ENCODE results near the gene EIF2B2.
"Not testable (repeated sequence)": the region's sequence is repeated elsewhere in the genome, so short reads cannot be mapped to it uniquely, and the experiment has no call there.

Gene EIF2B2

GRCh38 chr14:74988993-74989392 lies 13.7 kb upstream of the EIF2B2 start:
- TF ChIP-seq, protein P1, sequence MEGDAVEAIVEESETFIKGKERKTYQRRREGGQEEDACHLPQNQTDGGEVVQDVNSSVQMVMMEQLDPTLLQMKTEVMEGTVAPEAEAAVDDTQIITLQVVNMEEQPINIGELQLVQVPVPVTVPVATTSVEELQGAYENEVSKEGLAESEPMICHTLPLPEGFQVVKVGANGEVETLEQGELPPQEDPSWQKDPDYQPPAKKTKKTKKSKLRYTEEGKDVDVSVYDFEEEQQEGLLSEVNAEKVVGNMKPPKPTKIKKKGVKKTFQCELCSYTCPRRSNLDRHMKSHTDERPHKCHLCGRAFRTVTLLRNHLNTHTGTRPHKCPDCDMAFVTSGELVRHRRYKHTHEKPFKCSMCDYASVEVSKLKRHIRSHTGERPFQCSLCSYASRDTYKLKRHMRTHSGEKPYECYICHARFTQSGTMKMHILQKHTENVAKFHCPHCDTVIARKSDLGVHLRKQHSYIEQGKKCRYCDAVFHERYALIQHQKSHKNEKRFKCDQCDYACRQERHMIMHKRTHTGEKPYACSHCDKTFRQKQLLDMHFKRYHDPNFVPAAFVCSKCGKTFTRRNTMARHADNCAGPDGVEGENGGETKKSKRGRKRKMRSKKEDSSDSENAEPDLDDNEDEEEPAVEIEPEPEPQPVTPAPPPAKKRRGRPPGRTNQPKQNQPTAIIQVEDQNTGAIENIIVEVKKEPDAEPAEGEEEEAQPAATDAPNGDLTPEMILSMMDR (conservative IDR thresholded peaks at IDR 0.05; ENCODE audit: low read depth, low read length) = no peak
- DNase-seq (ENCODE audit: low read depth) = no peak
- H3K4me3 ChIP-seq (ENCODE audit: low read length) = no peak overlapping the region

DNA sequence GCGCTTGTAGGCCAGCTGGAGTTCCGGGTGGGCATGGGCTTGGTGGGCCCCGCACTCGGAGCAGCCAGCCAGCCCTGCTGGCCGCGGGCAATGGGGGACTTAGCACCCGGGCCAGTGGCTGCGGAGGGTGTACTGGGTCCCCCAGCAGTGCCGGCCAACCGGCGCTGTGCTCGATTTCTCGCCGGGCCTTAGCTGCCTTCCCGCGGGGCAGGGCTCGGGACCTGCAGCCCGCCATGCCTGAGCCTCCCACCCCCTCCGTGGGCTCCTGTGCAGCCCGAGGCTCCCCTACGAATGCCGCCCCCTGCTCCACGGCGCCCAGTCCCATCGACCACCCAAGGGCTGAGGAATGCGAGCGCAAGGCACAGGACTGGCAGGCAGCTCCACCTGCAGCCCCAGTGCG lies 8.5 kb upstream of the EIF2B2 start:
- DNase-seq (ENCODE audit: low read depth); H3K4me3 ChIP-seq (ENCODE audit: low read length): not testable (repeated sequence)

GRCh38 chr14:74995781-74996180 lies 6.9 kb upstream of the EIF2B2 start:
- DNase-seq (ENCODE audit: low read depth); H3K4me3 ChIP-seq (ENCODE audit: low read length): not testable (repeated sequence)

- H3K4me3 ChIP-seq (ENCODE audit: low read length) = no peak overlapping the region
- TF ChIP-seq, protein P1 (conservative IDR thresholded peaks at IDR 0.05; ENCODE audit: low read depth, low read length) = no peak
- DNase-seq (ENCODE audit: low read depth) = no peak
Observed at GRCh38 chr14:75001261-75001660, 1.5 kb upstream of the EIF2B2 start.

DNA sequence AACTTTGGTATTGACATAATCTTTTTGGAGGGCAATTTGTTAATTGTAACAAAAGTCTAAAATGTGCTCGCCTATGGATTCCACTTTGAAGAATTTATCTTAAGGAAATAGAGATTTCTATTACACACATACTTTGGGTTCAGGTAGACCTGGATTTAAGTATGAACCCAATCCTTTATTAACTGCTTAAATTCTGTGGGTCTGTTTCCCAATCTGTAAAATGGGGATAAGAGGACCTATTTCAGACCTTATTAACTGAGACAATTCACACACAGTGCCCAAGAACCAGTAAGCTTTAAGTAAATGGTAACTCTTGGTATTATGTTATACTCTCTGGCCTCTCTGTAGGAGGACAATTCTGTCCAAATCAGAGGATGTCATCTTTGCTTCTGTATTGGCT lies 822 bp upstream of the EIF2B2 start:
- peak overlapping the region; percentile 93 for H3K4me3 ChIP-seq (ENCODE audit: low read length)
- no peak for DNase-seq (ENCODE audit: low read depth)
- TF ChIP-seq, protein P1 (conservative IDR thresholded peaks at IDR 0.05; ENCODE audit: low read depth, low read length) = no peak

DNA sequence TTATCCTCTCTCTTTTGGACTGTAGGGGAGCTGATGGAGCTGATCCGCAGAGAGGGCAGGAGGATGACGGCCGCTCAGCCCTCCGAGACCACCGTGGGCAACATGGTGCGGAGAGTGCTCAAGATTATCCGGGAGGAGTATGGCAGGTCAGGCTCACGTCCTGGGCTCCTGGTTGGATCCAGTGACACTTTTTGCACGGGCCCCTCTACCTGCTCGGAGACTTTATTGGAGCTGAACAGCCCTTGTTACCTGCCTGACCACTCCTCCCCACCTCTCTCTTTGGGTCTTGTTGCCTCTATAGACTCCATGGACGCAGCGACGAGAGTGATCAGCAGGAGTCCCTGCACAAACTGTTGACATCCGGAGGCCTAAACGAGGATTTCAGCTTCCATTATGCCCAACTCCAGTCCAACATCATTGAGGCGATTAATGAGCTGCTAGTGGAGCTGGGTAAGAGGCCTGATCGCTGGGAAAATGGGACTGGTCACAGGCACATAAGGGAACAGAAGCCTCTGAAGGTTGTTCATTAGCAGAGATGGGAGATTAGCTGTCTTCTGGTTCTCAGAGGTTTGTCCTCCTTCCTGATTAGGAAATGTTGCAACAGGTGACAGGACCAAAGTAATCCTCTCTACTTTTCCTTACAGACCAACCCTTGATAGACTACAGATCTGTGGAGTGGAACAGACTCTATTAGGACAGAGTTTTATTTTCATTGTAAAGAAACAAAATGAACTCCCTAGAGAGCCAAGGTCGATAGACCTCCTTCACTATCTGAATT lies 718 bp downstream of the EIF2B2 start:
- peak overlapping the region; percentile 93 for H3K4me3 ChIP-seq (ENCODE audit: low read length)
- no peak for DNase-seq (ENCODE audit: low read depth)
- TF ChIP-seq, protein P1 (conservative IDR thresholded peaks at IDR 0.05; ENCODE audit: low read depth, low read length) = no peak

DNA sequence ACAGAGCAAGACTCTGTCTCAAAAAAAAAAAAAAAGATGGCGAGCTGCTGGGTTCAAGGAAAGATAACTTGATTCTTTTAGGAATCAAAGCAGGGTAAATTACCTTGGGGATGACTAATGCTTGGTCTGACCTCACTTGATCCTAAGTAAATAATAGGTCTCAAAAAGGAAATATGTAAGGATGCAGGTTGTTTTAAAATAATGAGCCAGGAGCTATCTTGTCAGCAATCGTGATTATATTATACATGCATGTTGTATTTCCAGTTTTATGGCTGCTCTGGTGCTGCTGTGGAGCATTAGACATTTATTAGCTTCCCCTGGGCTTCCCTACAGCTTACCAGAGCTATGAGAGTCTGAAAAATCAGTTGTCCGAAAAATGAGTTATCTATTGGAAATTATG lies 2.6 kb downstream of the EIF2B2 start:
- no peak for DNase-seq (ENCODE audit: low read depth)
- no peak overlapping the region for H3K4me3 ChIP-seq (ENCODE audit: low read length)
- TF ChIP-seq, protein P1 (conservative IDR thresholded peaks at IDR 0.05; ENCODE audit: low read depth, low read length) = no peak

DNA sequence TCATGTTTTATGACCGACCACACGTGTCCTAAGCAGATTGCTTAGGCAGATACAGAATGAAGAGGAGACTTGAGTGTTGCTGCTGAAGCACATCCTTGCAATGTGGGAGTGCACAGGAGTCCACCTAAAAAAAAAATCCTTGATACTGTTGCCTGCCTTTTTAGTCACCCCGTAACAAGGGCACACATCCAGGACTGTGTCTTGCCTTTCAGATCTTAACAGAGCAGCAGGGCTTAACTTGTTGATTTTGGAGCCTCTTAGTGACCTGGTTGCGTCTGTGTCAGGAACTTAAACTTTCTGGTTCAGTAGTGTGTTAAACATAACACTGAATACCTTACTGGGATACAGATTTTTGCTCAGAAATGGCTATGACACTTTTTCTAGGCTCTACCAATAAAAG lies 6.5 kb downstream of the EIF2B2 start:
- no peak overlapping the region for H3K4me3 ChIP-seq (ENCODE audit: low read length)
- TF ChIP-seq, protein P1 (conservative IDR thresholded peaks at IDR 0.05; ENCODE audit: low read depth, low read length) = no peak
- DNase-seq (ENCODE audit: low read depth) = no peak
